Right lobe of liver (tissue), 4 donors: Measurements from ENCODE around the gene MMP17.

Source experiments
- POLR2A ChIP-seq: fragments of 450-650 bp; IDR thresholded peaks from one replicate; pipeline ENCODE4 v1.6.1; 2017; ENCODE audit warnings: antibody characterized with exemption, mild to moderate bottlenecking
- TF ChIP-seq, protein P1 (sequence below), 4 donors: fragments of 200-600 bp in 3 of 4; fragments of 450-650 bp in 1 of 4; IDR thresholded peaks; one replicate each; pipeline versions ENCODE4 v1.5.1 to v1.8.0; 2016 to 2022; ENCODE audit warnings: antibody characterized with exemption in 4 of 4, mild to moderate bottlenecking in 2 of 4
- donor health status: DM: no; HTN: no; CAD: no.
- donor health status: DM: no; HTN: no; CAD: no.
- donor health status: DM: no; HTN: yes; CAD: no.

DNA sequence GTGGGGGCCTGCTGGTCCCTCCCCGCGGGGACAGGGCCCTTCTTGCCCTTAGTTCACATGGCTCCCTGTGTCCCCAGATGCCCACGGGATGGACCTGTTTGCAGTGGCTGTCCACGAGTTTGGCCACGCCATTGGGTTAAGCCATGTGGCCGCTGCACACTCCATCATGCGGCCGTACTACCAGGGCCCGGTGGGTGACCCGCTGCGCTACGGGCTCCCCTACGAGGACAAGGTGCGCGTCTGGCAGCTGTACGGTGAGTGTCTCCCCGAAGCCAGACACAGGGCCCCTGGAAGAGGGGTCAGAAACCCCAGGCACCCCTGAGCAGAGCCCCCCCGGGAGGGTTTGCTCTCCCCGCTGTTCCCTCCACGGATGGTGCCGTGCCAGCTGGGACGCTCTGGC, 13.4 kb downstream of the MMP17 start:
- TF ChIP-seq, protein P1, sequence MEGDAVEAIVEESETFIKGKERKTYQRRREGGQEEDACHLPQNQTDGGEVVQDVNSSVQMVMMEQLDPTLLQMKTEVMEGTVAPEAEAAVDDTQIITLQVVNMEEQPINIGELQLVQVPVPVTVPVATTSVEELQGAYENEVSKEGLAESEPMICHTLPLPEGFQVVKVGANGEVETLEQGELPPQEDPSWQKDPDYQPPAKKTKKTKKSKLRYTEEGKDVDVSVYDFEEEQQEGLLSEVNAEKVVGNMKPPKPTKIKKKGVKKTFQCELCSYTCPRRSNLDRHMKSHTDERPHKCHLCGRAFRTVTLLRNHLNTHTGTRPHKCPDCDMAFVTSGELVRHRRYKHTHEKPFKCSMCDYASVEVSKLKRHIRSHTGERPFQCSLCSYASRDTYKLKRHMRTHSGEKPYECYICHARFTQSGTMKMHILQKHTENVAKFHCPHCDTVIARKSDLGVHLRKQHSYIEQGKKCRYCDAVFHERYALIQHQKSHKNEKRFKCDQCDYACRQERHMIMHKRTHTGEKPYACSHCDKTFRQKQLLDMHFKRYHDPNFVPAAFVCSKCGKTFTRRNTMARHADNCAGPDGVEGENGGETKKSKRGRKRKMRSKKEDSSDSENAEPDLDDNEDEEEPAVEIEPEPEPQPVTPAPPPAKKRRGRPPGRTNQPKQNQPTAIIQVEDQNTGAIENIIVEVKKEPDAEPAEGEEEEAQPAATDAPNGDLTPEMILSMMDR (IDR thresholded peaks at IDR 0.05), result no peak
- TF ChIP-seq POLR2A, result no peak
